ENCODE results near the gene ALPG. TPM values are rescaled to one million over a fixed set of nuclear protein-coding genes. Genes with fewer than 3 reads are reported as not detected.
"Not testable (repeated sequence)": the region's sequence is repeated elsewhere in the genome, so short reads cannot be mapped to it uniquely, and the experiment has no call there.

ALPG gene
- total and polyA plus RNA-seq, 2 donors (not counting 1 experiment from before 2014, with no cell fraction given), result not detected

DNA sequence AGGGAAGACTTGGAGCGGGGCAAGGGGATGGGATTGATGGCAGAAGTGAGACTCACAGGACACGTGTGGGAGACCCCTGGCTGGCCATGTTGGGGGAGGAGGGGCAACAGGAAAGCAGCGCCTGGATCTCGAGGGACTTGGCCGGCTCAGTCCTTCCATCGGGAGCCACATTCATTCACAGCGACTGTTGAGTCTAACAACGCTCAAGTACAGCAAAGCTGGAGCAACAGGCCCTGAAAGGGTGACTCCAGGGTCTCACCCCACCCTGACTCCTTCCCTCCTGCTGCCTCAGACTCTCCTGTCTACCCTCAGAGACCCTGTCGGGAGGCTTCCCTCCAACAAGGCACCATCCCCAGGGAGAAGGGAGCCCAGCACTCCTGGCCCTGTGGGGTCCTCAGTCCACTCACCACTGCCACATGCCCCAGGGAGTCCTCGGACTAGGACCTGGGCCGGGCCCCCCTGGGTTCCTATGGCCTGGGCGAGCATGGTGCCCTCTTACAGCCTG is 34.6 kb downstream of the ALPG start:
- H3K27ac Mint-ChIP-seq, result no peak overlapping the region
- TF ChIP-seq, protein P1, sequence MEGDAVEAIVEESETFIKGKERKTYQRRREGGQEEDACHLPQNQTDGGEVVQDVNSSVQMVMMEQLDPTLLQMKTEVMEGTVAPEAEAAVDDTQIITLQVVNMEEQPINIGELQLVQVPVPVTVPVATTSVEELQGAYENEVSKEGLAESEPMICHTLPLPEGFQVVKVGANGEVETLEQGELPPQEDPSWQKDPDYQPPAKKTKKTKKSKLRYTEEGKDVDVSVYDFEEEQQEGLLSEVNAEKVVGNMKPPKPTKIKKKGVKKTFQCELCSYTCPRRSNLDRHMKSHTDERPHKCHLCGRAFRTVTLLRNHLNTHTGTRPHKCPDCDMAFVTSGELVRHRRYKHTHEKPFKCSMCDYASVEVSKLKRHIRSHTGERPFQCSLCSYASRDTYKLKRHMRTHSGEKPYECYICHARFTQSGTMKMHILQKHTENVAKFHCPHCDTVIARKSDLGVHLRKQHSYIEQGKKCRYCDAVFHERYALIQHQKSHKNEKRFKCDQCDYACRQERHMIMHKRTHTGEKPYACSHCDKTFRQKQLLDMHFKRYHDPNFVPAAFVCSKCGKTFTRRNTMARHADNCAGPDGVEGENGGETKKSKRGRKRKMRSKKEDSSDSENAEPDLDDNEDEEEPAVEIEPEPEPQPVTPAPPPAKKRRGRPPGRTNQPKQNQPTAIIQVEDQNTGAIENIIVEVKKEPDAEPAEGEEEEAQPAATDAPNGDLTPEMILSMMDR (IDR thresholded peaks at IDR 0.05), result no peak
- TF ChIP-seq EZH2 (IDR thresholded peaks at IDR 0.05; ENCODE audit: borderline replicate concordance, insufficient read depth, low read depth, low read length, poor library complexity, severe bottlenecking), result no peak
- peaks cover 3% of the 10 kb centered on the region for H3K27me3 Mint-ChIP-seq
- 82% methylated on average over 12 of the region's 12 CpGs for WGBS (ENCODE audit: insufficient coverage)
- Histone ChIP-seq H3K4me2 (replicated peaks; ENCODE audit: low read depth, low read length, poor library complexity, severe bottlenecking) (no peak overlapping the region), H3K36me3 (replicated peaks in 1 of 2; ENCODE audit: control extremely low read depth in 1 of 2, control insufficient read depth in 1 of 2, extremely low read depth in 1 of 2, insufficient read depth in 2 of 2, low read length in 1 of 2) (no peaks in the 10 kb centered on the region), H3K4me3 (ENCODE audit: control extremely low read depth in 1 of 5, extremely low read depth in 1 of 5, insufficient read depth in 1 of 5, low read depth in 2 of 5, low read length in 4 of 5) (no peak overlapping the region), H3K27ac (ENCODE audit: low read length in 2 of 2) (no peak overlapping the region), H3K27me3 (replicated peaks in 1 of 4; ENCODE audit: control extremely low read depth in 1 of 4, control insufficient read depth in 3 of 4, insufficient read depth in 4 of 4, low read length in 3 of 4) (no peaks in the 10 kb centered on the region), H4K20me1 (ENCODE audit: control insufficient read depth, insufficient read depth, low read length, poor library complexity, severe bottlenecking) (no peaks in the 10 kb centered on the region), H3K9me3 (ENCODE audit: control extremely low read depth in 1 of 3, control insufficient read depth in 2 of 3, insufficient read depth in 1 of 3, low read length in 2 of 3) (no peaks in the 10 kb centered on the region), H3K4me1 (ENCODE audit: control insufficient read depth in 2 of 2, insufficient read depth in 2 of 2, low read length in 2 of 2) (peaks cover 0 to 7% of the 10 kb centered on the region in 2 donors), H2AFZ (ENCODE audit: insufficient read depth, low read depth, low read length, poor library complexity, severe bottlenecking) (no peak overlapping the region), H3K79me2 (ENCODE audit: control insufficient read depth, insufficient read depth, low read length) (no peaks in the 10 kb centered on the region), H3K9ac (ENCODE audit: low read length) (no peak overlapping the region)
- intact Hi-C loops (cut with micrococcal nuclease), result no loop called here
- ATAC-seq (ENCODE audit: low read depth) (no peak), DNase-seq (no peak)
- CTCF ChIA-PET, result interaction anchor here (0.7 to 1.5 kb wide), 4 partner anchors 24 to 535 kb away, joined by 3 to 8 read pairs (median 4); no protein-coding TSS in a partner anchor
- no peak overlapping the region for H3K4me3 Mint-ChIP-seq
- no peaks in the 10 kb centered on the region for H3K9me3 Mint-ChIP-seq (ENCODE audit: insufficient read depth)
- H3K4me1 Mint-ChIP-seq, result peaks cover 2% of the 10 kb centered on the region
- POLR2A ChIA-PET, result no interaction called here

DNA sequence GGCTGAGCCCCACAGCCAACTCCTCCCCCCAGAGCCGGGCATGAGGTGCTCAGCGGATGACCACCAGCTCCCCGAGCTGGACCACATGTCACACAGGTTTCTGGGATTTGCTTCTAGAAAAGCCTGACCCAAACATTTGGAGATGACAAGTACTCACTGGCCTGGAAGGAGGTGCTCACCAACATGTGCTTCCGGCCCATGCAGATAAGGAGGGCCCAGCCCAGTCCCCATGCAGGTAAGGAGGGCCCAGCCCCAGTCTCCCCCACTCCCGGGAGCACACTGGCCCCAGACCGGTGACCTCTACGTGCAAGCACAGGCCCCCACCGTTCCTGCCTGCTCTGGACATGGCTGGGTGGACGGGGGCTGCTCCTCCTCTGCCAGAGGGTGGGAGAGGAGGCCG is 35.3 kb downstream of the ALPG start:
- H3K4me1 ChIP-seq (ENCODE audit: control insufficient read depth in 2 of 2, insufficient read depth in 2 of 2, low read length in 2 of 2); POLR2A ChIA-PET; H3K36me3 ChIP-seq (replicated peaks in 1 of 2; ENCODE audit: control extremely low read depth in 1 of 2, control insufficient read depth in 1 of 2, extremely low read depth in 1 of 2, insufficient read depth in 2 of 2, low read length in 1 of 2); H3K27ac ChIP-seq (ENCODE audit: low read length in 2 of 2); H3K79me2 ChIP-seq (ENCODE audit: control insufficient read depth, insufficient read depth, low read length); H3K4me3 Mint-ChIP-seq; H3K4me3 ChIP-seq (ENCODE audit: control extremely low read depth in 1 of 5, extremely low read depth in 1 of 5, insufficient read depth in 1 of 5, low read depth in 2 of 5, low read length in 4 of 5); H3K9ac ChIP-seq (ENCODE audit: low read length); H4K20me1 ChIP-seq (ENCODE audit: control insufficient read depth, insufficient read depth, low read length, poor library complexity, severe bottlenecking); H3K27me3 Mint-ChIP-seq; H3K9me3 Mint-ChIP-seq (ENCODE audit: insufficient read depth); H3K27me3 ChIP-seq (replicated peaks in 1 of 4; ENCODE audit: control extremely low read depth in 1 of 4, control insufficient read depth in 3 of 4, insufficient read depth in 4 of 4, low read length in 3 of 4); H2AFZ ChIP-seq (ENCODE audit: insufficient read depth, low read depth, low read length, poor library complexity, severe bottlenecking); H3K4me1 Mint-ChIP-seq; H3K27ac Mint-ChIP-seq; H3K4me2 ChIP-seq (replicated peaks; ENCODE audit: low read depth, low read length, poor library complexity, severe bottlenecking); H3K9me3 ChIP-seq (ENCODE audit: control extremely low read depth in 1 of 3, control insufficient read depth in 2 of 3, insufficient read depth in 1 of 3, low read length in 2 of 3); intact Hi-C loops (cut with micrococcal nuclease); DNase-seq; ATAC-seq (ENCODE audit: low read depth): not testable (repeated sequence)
- CTCF ChIA-PET, result interaction anchor here (0.5 to 1.5 kb wide), 4 partner anchors 23 to 703 kb away, joined by 3 to 8 read pairs (median 4); no protein-coding TSS in a partner anchor
- 88% methylated on average over 4 of the region's 10 CpGs for WGBS (ENCODE audit: insufficient coverage)

DNA sequence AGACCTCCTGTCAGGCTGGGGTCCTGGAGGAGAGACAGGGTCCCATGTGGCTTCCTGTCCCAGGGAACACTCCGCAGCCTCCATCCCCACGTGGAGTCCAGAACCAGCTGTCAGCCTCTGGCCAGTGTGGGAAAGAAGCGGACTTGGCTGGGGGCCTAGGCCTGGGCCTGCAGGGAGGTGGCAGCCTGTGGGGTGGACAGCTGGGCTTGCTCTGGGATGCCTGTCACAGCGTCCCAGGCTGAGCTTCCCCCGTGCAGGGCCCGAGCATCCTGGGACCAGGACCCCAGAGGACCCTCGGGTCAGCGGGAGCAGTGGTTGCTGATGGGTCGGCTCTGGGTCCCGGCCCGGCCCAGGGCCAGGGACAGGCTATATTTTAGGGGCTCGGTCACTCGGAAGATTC is 35.8 kb downstream of the ALPG start:
- H3K4me3 ChIP-seq (ENCODE audit: control extremely low read depth in 1 of 5, extremely low read depth in 1 of 5, insufficient read depth in 1 of 5, low read depth in 2 of 5, low read length in 4 of 5); H3K9me3 ChIP-seq (ENCODE audit: control extremely low read depth in 1 of 3, control insufficient read depth in 2 of 3, insufficient read depth in 1 of 3, low read length in 2 of 3); H3K27me3 Mint-ChIP-seq; H3K4me3 Mint-ChIP-seq; H3K79me2 ChIP-seq (ENCODE audit: control insufficient read depth, insufficient read depth, low read length); H3K27ac Mint-ChIP-seq; DNase-seq; H3K9ac ChIP-seq (ENCODE audit: low read length); H3K4me1 Mint-ChIP-seq; H3K4me1 ChIP-seq (ENCODE audit: control insufficient read depth in 2 of 2, insufficient read depth in 2 of 2, low read length in 2 of 2); H3K27ac ChIP-seq (ENCODE audit: low read length in 2 of 2); H3K4me2 ChIP-seq (replicated peaks; ENCODE audit: low read depth, low read length, poor library complexity, severe bottlenecking); intact Hi-C loops (cut with micrococcal nuclease); H2AFZ ChIP-seq (ENCODE audit: insufficient read depth, low read depth, low read length, poor library complexity, severe bottlenecking); H3K9me3 Mint-ChIP-seq (ENCODE audit: insufficient read depth); ATAC-seq (ENCODE audit: low read depth); H3K27me3 ChIP-seq (replicated peaks in 1 of 4; ENCODE audit: control extremely low read depth in 1 of 4, control insufficient read depth in 3 of 4, insufficient read depth in 4 of 4, low read length in 3 of 4); H3K36me3 ChIP-seq (replicated peaks in 1 of 2; ENCODE audit: control extremely low read depth in 1 of 2, control insufficient read depth in 1 of 2, extremely low read depth in 1 of 2, insufficient read depth in 2 of 2, low read length in 1 of 2); POLR2A ChIA-PET; H4K20me1 ChIP-seq (ENCODE audit: control insufficient read depth, insufficient read depth, low read length, poor library complexity, severe bottlenecking): not testable (repeated sequence)
- CTCF ChIA-PET, result interaction anchor here (0.5 kb wide), 1 partner anchor 703 kb away, joined by 3 read pairs; no protein-coding TSS in a partner anchor
- WGBS (ENCODE audit: insufficient coverage), result 94% methylated on average over 11 of the region's 13 CpGs
